NCI-H2081 treated with DMSO at 0.1 percent for 48 hours (cell line): ENCODE measurements around the gene IGFBP6.
A peak's percentile ranks its signal among the peaks of the same experiment; 100 is the strongest.
"Not testable (repeated sequence)": the region's sequence is repeated elsewhere in the genome, so short reads cannot be mapped to it uniquely, and the experiment has no call there.

Experiments
- DNase-seq: peaks from one replicate; lab custom pipeline; 2025; lab: John Stamatoyannopoulos, UW

IGFBP6 gene

DNA sequence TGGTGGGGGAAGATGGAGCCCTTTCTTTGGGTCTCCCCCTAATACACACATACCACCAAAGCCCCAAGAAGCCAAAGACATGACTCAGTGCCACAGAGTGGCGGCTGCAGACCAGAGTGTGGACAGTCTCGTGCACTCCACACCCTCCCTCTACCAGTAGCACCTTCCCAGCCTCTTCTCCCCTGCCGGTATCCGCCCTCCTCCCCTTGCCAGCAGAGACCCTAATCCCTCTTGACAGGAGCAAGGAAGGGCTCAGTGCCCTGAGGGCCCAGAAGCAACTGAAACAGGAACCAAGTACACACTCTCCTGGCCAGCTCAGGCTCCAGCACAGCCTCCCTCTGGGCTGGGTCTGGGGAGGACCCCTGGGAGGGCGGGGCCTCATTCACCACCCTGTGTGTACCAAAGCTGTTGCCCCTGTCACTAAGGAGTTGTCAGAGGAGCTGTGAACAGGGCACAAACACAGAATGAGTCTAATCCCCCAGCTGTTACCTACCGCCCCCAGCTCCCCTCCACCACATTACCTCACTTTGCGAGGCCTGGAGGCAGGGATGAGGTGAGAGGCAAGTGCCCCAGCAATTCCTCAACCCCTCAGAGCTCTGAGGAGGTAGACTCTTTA lies 26.5 kb upstream of the IGFBP6 start:
- no peak for DNase-seq

- DNase-seq, result no peak
Measured at GRCh38 chr12:53071591-53072551, 25.6 kb upstream of the IGFBP6 start.

DNA sequence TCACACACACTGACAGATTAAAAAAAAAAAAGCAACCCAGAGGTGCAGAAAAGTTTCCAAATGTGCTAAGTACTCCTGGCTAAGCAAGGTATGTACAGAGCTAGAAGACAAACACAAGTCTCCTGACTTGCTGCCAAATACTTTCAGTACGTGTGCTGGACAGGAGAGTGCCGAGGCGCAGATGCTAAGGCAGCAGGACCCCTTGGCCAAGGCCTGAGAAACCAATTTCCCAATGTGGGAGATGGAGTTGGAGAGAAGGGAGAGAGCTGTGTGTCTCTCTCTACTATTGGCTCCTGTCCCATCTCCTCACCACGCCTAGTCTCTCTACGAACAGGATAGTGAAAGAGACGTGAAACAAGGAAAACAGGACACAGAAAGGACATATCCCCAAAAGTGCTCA lies 23.6 kb upstream of the IGFBP6 start:
- DNase-seq, result no peak

- DNase-seq, result no peak
Measured at GRCh38 chr12:53074283-53074998, 23.0 kb upstream of the IGFBP6 start.

- DNase-seq, result no peak
Measured at GRCh38 chr12:53074999-53075370, 22.5 kb upstream of the IGFBP6 start.

DNA sequence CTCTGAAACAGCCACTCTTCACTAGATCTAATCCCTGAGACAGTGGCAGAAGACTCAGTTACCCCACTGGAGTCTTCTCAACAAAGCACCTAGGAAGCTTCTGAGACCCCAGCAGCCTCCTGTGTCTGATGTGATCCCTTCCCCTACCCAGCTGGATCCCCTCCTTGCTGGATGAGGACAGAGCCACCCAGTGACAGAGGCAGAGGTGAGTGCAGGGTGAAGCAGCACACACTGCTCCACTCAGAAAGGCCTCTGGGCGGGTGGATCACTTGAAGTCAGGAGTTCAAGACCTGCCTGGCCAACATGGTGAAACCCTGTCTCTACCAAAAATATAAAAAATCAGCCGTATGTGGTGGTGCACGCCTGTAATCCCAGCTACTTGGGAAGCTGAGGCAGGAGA lies 21.0 kb upstream of the IGFBP6 start:
- DNase-seq, result no peak

- DNase-seq, result no peak
Measured at GRCh38 chr12:53077030-53077429, 20.4 kb upstream of the IGFBP6 start.

DNA sequence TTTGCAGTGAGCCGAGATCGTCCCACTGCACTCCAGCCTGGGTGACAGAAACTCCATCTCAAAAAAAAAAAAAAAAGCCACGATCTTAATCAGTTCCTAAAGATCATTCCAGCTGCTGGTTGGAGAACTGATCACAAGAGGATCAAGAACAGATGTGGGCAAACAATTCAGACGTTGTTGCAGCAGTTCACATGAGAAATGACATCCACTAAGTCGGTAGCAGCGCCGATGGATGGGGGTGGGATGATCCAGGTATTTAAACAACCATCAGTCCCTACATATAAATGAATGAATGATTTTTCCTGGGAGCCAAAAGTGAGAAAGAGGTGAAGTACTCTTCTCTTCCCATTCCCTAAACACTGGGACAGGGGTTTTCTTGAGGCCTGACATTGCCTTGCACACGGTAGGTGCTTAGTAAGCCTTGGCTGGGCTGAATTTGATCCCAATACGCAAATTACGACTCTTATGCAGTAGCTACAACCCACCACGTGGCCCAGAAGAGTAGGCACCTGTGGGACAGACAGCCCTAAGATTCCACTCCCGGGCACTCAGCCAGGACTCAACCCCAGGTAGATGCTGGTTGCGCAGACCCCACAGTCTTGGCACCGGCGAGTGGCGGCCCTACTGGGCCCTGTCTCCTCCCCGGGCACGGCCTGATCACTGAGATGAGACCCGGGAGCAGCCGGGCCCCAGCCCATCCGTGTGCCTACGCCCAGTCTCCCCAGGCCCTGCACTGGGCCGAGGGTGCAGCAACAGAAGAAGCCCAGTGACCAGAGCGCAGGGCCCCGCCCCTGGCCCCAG lies 18.8 kb upstream of the IGFBP6 start:
- no peak for DNase-seq

GRCh38 chr12:53079226-53080117 lies 18.0 kb upstream of the IGFBP6 start, which contains the start of gene SPRYD3:
TSS of gene SPRYD3 (minus strand) at chr12:53079390. CDS start at chr12:53079333, 57 bp downstream.
- DNase-seq, result peak; percentile 68

GRCh38 chr12:53082637-53083175 lies 14.8 kb upstream of the IGFBP6 start:
- no peak for DNase-seq

- no peak for DNase-seq
Measured at GRCh38 chr12:53086361-53086760, 11.1 kb upstream of the IGFBP6 start.

DNA sequence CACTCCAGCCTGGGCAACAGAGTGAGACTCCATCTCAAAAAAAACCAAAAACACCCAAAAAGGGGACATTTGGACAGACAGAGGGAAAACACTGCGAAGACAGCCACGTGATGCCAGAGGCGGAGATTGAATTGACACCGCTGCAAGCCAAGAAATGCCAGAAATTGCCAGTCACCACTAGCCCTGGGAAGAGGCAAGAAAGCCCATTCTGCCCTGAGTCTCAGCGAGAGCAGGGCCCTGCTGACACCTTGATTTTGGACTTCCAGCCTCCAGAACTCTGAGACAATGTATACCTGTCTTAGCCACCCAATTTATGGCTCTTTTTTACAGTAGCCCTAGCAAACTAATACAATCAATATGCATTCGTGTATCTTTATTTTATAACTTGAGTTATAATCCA lies 7.4 kb upstream of the IGFBP6 start:
- no peak for DNase-seq

DNA sequence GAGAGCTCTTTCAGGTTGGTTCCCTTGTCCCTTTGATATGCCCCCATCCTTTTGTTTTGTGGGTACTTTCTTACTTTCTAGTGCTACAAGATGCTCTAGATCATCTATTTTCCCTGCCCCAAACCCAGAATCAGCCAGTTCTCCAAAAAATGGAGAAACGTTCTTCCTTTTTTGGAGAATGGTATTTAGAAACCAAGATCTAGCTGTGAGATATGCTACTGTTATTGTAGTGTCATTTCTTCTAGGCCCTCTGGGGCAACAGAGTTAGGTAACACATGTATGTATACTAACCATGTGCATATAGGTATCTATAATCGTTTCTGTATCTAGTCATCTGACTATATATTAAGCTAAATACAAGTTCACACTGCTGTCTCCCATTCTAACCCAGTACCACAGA lies 6.9 kb upstream of the IGFBP6 start:
- DNase-seq, result no peak

DNA sequence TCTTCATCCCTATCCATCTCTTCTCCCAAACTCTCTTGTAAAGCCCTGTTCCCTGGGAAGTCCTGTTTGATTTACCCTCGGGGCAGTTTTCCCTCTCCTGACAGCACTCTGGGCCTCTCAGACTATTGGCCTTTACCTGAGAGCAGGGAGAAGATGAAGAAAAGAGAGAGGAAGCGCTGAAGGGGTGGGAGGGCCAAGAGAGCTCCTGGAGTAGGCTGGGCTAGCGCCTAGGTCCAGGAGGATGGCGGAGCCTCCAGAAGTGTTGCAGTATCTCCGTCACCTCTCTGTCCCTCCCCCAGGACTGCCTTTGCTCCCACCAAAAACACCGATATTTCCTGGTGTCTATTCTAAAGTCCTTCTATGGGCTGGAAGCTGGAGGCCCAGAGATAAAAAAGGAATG lies 5.7 kb upstream of the IGFBP6 start:
- no peak for DNase-seq

GRCh38 chr12:53093777-53094393 lies 3.6 kb upstream of the IGFBP6 start:
- DNase-seq, result no peak

- no peak for DNase-seq
Measured at GRCh38 chr12:53094394-53094787, 3.1 kb upstream of the IGFBP6 start.

DNA sequence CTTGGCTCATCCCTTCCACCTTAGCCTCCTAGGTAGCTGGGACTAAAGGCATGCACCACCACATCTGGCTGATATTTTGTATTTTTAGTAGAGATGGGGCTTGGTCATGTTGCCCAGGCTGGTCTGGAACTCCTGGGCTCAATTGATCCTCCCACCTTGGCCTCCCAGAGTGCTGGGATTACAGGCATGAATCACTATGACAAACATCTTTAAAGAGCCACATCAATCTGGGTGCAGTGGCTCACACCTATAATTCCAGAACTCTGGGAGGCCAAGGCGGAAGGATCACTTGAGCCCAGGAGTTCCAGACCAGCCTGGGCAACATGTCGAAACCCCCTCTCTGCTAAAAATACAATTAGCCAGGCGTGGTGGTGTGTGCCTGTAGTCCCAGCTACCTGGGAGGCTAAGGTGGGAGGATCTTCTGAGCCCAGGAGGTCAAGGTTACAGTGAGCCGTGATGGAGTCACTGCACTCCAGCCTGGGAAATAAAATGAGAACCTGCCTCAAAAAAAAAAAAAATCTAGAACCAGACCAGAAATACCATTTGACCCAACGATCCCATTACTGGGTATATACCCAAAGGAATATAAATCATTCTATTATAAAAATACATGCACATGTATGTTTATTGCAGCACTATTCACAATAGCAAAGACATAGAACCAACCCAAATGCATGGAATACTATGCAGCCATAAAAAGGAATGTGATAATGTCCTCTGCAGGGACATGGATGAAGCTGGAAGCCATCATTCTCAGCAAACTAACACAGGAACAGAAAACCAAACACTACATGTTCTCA lies 2.5 kb upstream of the IGFBP6 start:
- DNase-seq, result not testable (repeated sequence)

DNA sequence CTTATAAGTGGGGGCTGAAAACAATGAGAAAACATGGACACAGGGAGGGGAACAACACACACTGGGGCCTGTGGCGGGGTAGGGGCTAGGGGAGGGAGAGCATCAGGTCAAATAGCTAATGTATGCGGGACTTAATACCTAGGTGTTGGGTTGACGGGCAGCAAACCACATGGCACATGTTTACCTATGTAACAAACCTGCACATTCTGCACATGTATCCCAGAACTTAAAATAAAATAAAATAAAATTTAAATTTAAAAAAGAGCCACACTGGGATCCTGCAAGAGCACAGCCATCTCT lies 1.9 kb upstream of the IGFBP6 start:
- DNase-seq, result not testable (repeated sequence)

DNA sequence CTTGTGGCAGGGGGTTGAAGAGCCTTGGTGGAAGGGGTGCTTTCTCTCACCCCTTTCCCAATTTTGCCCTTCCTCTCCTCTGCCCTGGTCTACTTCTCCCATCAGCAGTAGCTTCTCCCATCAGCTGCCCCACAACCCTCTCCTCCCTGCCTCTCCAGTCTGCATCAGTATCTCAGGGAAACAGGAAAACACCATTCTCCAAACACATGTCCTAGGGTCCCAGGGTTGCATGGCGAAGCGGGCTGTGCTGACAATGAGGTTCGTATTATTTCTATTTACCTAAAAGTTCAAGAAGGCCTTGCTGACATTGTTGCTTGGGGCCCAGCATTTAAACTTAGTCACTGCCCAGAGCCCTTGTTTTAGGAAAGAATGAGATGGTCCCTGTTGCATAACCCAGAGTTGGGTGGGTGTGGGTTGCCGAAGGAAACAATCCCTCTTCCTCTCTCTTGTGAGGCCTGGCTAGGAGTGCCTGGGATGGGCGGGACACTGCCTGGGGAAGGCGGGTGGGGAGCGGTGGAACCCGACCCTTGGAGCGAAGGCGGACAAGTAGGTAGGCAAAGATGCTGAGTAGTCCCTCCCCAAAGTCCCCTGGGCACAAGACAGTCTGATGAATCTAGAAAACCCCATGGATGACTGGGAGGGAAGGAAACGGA lies 1.3 kb upstream of the IGFBP6 start:
- DNase-seq, result no peak
